ENCODE results near the gene ADAM20.

GRCh38 chr14:70473825-70474224 lies 61.0 kb downstream of the ADAM20 start:
- TF ChIP-seq CTCF (conservative IDR thresholded peaks at IDR 0.05; ENCODE audit: low read depth, low read length): no peak
- TF ChIP-seq EZH2 (IDR thresholded peaks at IDR 0.05; ENCODE audit: low read length, unreplicated experiment): no peak

Measured in PC-3 (cell line).